HG02840 (cell line): ENCODE results near the gene RPS17.
"Not testable (repeated sequence)": the region's sequence is repeated elsewhere in the genome, so short reads cannot be mapped to it uniquely, and the experiment has no call there.

Source experiments
- ATAC-seq: cut with Tn5 transposase; IDR thresholded peaks from one replicate; pipeline ENCODE4 v1.9.1; 2021; ENCODE audit warnings: mild to moderate bottlenecking, moderate library complexity, moderate number of reproducible peaks; ENCODE audit not compliant: unreplicated experiment, low FRiP score

Gene RPS17

DNA sequence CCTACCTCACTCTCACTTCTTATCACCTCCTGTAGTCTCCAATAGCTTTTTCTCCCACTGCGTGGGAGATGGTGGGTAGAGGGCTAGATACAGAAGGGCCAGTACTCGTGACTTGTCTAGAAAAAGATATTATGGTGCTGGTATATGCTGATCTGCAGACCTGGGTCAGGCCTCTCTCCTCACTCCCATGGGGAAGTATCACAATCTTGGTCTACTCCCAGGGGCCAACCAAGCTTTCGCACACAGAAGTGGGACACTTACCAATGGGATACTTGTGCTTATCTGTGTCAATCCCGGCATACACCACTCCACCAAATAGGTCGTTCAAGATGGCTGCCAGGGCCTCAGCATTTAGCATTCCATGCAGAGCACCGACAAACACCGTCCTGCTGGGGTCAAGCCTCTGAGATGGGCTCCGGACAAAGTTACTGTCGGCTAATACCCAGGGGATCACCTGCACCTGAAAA is 9.0 kb upstream of the RPS17 start:
- ATAC-seq: no peak

- ATAC-seq: no peak
These were observed 8.4 kb upstream of the RPS17 start for GRCh38 chr15:82548700-82549099.

- no peak for ATAC-seq
These were observed 5.2 kb upstream of the RPS17 start for GRCh38 chr15:82545478-82545877.

DNA sequence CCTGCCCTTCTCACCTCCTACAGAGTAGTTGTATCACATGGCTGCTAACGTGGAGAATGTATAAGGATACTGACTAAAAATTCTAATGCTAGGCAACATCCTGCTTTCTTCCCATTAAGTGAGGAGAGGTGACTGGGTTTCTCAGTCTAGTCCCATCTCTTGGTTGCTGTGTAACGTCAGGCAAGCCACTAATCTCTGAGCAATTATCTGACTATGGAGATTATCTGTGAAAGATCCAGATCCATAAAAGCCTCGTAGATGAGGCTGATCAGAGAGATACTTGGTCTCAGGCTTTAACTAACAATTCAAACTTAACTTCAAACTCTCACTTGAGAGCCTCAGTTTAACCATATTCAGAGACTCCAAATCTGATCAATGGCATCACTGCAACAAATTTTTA is 4.7 kb upstream of the RPS17 start:
- no peak for ATAC-seq

DNA sequence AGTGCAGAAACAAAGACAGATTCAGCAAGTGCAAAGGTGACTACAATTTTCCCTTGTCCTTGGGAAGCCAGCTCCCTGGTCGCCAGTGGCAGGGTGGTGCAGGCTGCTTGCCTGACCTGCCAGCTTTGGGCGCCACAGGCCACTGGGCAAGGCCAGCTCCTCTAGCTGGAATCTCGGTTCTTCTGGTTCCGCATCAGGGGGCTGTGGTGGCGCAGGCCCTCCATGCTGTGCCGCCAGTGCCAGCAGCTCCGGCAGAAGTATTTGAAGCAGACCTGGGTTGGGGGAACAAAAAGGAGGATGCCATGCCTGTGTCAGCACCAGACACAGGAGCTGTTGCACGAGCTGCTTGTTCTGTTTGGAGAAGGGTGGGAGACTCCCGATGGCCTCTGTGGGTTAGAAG is 4.2 kb upstream of the RPS17 start:
- ATAC-seq: no peak

GRCh38 chr15:82543160-82543559 is 2.9 kb upstream of the RPS17 start:
- no peak for ATAC-seq

DNA sequence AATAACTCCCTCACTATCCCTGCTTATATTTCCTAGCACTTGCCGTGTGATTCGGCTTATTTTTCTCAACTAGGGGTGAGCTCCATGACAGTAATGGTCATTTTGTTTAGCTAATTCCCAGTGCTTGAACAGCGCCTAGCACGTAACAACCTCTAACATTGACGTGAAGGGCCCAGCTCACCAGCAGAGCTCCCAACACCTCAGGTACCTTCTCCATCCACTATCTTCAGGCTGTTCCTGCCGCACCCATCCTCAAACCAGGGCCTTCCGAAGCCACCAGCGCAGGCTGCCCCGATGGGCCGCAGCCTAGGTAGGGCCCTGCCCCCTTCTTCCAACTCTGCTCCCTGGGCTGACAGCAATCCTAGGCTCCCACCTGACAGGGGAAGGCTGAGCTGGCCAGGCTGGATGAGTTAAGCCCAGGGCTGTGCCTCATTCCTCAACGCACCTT is 751 bp upstream of the RPS17 start:
- no peak for ATAC-seq

DNA sequence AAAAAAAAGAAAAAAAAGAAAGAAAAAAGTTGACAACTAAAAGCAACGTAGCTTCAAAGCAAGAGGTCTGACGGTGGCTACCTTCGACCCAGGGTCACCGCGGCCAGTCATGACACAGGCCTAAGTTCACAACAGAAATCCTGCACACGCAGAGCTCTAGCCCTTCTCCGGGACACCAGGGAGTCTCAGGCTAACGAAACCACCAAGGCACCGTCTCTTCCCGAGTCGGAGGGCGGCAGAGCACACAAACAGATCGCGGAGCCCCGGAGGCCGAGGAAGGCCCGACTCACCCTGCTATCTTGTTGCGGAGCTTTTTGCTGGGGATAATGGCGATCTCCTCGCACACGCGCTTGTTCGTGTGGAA is 584 bp downstream of the RPS17 start:
- ATAC-seq: peak; percentile 0

DNA sequence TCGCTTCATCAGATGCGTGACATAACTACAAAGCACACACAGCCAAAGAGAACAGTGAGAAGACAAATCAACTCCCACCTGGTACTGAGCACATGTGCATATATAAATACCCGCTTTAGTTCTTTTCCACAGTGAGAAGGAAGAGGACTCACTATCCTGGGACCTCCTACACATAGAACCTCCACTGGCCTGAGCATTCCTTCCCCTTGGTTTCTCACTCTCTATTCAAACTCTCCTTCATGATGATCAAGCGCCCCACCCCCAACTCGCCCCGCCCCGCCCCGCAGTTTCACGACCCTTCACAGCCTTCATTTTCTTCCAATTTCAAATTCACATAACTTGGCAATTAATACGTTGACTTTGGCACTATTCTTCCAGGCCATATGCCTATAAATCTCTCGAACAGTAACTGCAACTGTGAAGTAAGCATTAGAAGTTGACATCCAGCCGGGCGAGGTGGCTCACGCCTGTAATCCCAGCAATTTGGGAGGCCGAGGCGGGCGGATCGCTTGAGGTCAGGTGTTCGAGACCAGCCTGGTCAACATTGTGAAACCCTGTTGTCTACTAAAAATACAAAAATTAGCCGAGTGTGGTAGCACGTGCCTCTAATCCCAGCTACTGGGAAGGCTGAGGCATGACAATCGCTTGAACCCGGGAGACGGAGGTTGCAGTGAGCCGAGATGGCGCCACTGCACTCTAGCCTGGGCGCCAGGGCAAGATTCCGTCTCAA is 1.1 kb downstream of the RPS17 start:
- no peak for ATAC-seq

DNA sequence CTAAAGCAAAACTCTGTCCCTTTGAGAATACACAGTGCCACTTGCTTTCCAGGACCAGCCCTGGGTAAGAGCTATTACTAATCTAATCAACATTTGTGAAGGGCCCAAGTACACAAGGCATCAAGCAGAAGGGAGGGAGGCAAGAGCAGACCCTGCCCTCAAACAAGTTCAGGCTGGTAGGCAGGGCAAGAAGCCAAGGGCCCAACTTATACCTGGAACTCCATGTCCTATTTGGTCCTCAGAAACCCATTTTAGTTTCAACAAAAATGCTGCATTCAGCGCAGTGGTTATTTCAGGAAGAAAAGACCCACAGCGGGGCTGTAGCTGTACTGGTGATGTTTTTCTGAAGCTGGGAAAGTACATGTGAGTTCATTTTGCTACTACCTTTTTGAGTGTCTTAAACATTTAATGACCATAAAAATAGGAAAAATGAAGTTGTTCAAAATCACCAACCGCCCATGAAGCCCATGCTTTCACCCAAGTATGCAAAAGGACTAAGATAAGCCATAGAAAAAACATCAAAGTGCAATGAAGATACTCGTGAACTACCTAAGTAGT is 2.8 kb downstream of the RPS17 start:
- ATAC-seq: no peak

DNA sequence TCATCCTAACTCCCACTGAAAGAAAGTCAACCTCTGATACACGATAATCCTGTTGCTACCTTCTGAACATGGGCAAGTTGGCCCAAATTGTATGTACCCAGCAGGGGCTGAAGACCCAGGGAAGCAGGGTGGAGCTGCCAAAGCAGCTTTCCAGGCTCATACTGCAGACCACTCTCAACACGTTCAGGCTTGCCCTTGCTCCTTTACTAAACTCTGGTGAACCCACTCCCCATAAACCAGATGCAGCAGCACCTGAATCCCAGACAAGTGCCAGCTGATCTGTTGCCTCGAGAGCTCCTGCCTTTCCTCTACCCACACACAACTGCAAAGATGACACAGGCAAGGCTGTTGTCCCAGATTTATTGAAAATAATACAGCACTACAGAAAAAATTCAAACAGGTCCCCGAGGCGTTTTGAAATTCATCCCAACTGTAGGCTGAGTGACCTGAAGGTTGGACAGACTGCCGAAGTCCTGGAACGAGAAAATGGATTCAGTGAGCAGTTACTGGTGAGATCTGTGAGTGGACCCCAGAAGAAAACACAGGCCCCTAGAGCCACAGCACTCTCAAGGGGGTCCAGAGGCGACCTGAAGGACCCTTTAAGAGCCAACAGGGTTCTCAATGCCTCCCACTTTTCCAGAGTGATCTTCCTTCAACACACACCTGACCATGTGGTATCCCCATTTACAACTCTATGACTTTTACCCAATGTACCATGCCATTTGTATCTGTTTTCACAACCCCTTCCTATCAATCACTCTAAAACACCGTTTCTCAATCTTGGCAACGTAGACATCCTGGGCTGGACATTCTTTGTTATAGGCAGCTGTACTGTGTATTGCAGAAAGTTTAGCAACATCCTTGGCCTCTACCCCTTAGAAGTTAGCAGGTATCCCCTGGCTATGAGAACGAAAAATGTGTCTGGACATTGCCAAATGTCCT is 3.6 kb downstream of the RPS17 start:
- no peak for ATAC-seq

DNA sequence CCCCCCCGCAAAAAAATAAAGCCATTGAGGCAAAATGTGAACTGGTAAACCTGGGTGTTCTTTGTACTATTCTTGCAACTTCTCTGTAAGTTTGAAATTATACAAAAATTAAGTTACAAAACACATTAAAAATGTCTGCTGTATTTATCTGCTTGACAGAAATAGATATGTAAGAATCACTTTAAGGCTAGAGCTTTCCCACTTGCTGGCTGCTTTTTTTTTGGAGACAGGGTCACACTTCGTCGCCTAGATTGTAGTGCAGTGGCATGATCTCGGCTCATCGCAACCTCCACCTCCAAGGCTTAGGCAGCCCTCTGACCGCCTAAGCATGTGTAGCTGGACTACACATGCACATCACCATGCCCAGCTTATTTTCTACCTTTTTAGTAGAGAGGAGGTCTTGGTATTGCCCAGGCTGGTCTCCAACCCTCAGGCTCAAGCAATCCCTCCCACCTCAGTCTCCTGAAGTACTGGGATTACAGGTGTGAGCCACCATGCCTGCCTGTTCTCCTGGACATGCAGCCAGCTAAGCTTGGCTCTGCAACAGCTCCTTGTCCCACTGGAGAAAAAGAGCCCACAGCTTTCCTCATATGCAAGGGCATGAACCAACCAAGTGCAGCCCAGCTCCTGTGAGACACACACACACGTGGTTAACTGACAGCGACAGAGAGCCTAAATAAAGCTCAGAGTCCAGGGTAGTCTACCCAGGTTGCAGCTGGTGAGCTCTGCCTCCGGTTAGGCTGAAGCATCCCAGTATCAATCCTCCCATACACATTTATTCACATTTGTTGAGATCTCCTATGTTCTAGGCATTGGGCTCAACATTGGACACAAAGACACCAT is 4.5 kb downstream of the RPS17 start:
- no peak for ATAC-seq

DNA sequence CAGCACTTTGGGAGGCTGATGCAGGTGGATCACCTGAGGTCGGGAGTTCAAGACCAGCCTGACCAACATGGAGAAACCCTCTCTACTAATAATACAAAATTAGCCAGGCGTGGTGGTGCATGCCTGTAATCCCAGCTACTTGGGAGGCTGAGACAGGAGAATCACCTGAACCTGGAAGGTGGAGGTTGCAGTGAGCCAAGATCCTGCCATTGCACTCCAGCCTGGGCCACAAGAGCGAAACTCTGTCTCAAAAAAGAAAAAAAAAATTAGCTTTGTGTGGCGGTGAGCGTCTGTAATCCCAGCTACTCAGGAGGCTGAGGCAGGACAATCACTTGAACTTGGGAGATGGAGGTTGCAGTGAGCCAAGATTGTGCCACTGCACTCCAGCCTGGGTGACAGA is 5.1 kb downstream of the RPS17 start:
- not testable (repeated sequence) for ATAC-seq

DNA sequence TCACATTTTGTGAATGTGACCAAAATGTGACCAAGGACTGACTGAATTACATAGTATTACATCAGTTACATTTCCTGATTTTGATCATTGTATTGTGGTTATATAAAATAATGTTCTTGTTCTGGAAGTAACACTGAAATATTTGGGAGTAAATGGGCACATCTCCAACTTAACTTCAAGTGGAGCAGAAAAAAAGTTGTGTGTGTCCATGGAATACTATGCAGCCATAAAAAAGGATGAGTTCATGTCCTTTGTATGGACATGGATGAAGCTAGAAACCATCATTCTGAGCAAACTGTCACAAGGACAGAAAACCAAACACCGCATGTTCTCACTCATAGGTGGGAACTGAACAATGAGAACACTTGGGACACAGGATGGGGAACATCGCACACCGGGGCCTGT is 5.8 kb downstream of the RPS17 start:
- not testable (repeated sequence) for ATAC-seq

DNA sequence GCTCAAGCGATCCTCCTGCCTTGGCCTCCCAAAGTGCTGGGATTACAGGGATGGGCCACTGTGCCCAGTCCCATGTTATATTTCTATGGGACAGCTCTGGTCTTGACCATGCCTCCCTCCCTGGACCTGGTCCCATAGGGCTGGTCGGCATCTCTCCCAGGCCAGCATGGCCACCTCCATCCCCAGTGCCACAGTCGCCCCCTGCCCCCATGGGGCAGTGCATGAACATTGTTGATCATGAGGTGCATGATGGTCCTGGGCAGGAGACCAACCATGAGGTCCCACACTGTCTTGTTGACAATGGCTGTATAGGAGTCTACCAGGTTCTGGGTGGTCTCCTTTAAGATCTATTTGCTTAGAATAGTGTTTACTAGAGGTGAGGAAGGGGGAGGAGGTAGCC is 6.5 kb downstream of the RPS17 start:
- no peak for ATAC-seq

- ATAC-seq: no peak
These were observed 7.2 kb downstream of the RPS17 start for GRCh38 chr15:82532991-82533481.

DNA sequence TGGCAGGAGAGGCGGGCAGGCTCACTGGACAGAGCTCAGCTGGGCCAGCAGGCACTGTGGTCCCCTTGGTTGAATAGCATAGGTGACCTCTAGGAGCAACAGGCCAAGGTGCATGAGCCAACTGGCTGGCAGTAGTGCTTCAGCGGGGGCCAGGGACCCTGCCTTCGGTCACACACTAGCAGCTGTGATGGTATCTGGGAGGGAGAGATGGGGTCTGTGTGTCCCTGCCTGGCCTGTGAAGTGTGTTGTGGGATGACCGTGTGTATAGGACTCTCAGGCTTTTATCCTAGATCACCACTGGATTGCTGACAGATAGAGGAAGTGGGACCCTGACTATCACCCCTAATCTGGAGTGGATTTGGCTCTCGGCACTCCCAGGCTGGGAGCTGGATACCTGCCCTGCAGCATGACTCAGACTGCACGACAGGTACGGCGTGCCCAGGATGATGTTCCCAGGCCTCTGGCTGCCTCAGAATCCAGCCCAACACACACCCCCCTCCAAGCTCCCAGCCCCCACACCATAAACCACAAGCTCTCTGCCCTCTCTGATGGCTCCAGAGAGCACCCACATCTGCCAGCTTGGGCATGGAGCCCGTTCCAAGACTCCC is 7.8 kb downstream of the RPS17 start:
- no peak for ATAC-seq

DNA sequence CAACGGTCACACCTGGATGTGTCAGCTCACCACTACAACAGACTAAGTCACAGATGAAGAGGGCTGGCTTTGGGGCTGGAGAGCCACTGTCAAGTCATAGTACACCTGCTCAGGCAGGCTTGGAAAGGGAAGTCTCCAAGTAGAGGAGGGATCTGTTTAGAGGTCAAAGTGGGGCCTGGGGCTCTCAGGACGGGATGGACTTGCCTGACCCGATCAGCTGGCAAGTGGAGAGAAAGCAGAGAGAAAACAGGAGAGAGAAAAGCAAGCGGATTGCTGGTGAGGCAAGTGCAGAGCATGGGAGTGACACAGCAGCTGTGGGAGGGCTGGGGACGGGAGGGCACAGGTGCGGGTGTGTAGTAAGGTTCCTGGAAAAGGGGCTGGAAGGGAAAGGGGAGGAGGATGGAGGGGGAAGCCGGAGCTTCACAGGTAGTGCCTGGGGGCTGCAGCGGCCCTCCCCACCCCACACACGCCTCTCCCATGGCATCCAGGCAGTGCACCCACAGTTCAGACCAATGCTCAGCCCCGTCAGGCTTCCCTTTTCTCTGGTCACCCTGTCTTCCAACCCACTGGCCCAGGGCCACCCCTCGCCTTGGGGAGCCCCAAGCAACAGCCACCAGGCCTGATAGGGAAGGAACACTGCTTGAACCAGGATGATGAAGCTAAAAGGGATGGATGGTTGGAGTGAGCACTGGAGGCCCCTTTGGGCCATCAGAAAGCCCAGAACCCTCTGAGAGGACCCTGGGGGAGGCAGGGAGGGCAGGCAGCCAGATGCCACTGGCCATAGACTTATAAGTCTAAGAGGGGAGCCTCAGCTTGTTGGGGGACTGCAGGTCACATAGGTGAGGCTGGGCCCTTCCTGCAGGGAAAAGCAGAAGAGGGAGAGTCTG is 8.5 kb downstream of the RPS17 start:
- no peak for ATAC-seq
